ENCODE data around the gene ADCK2.

DNA sequence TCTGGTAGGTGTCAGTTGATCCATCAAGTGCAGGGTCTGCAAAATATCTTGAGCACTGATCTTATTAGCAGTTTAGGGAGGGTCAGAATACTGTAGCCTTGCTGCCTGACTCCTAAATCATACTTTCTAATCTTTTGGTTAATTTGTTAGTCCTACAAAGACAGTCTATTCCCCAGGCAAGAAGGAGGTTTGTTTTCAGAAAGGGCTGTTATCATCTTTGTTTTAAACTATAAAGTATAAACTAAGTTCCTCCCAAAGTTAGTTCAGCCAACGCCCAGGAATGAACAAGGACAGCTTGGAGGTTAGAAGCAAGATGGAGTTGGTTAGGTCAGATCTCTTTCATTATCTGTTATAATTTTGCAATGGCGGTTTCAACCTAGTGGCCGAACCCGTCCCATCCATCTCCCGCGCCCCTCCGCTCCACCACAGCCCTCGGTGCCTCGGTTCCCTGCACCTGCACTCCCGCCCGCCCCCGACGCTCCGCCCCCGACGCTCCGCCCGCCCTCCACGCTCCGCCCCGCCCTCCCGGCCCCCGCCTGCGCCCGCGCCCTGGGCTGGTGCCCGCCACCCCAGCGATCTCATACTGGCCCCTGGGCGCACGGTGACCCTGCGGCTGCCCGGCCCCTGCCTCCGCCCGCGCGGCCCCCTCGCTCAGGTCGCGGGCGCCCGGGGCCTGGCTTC, at the start of gene ADCK2:
- TF ChIP-seq, protein P1, sequence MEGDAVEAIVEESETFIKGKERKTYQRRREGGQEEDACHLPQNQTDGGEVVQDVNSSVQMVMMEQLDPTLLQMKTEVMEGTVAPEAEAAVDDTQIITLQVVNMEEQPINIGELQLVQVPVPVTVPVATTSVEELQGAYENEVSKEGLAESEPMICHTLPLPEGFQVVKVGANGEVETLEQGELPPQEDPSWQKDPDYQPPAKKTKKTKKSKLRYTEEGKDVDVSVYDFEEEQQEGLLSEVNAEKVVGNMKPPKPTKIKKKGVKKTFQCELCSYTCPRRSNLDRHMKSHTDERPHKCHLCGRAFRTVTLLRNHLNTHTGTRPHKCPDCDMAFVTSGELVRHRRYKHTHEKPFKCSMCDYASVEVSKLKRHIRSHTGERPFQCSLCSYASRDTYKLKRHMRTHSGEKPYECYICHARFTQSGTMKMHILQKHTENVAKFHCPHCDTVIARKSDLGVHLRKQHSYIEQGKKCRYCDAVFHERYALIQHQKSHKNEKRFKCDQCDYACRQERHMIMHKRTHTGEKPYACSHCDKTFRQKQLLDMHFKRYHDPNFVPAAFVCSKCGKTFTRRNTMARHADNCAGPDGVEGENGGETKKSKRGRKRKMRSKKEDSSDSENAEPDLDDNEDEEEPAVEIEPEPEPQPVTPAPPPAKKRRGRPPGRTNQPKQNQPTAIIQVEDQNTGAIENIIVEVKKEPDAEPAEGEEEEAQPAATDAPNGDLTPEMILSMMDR (IDR thresholded peaks at IDR 0.05), result no peak
- TF ChIP-seq POLR2A (IDR thresholded peaks at IDR 0.05), result peak in 1 of 2 donors; percentile 38
